ENCODE data around the gene CDK16.

- TF ChIP-seq CTCF (conservative IDR thresholded peaks at IDR 0.05 in 1 of 2, IDR thresholded peaks at IDR 0.05 in 1 of 2; ENCODE audit: low read depth in 1 of 2, low read length in 2 of 2): no peak
- TF ChIP-seq EZH2 (IDR thresholded peaks at IDR 0.05; ENCODE audit: low read length, missing control alignments): no peak
Observed at GRCh38 chrX:47244676-47245075, 26.2 kb downstream of the CDK16 start.
